ENCODE data around the gene DTNB. TPM values are rescaled to one million over a fixed set of nuclear protein-coding genes. Genes with fewer than 3 reads are reported as not detected.

The DTNB gene
- polyA plus RNA-seq, 1 donor: 5.7 TPM

- DNase-seq (ENCODE audit: low read depth): no peak
Observed at GRCh38 chr2:25387876-25388449, 285.4 kb downstream of the DTNB start.

GRCh38 chr2:25386971-25387875 is 286.2 kb downstream of the DTNB start:
- no peak for DNase-seq (ENCODE audit: low read depth)

- no peak for DNase-seq (ENCODE audit: low read depth)
Observed at GRCh38 chr2:25385910-25386309, 287.5 kb downstream of the DTNB start.

- no peak for DNase-seq (ENCODE audit: low read depth)
Observed at GRCh38 chr2:25383806-25384205, 289.6 kb downstream of the DTNB start.

GRCh38 chr2:25381502-25381901 is 291.9 kb downstream of the DTNB start:
- no peak for DNase-seq (ENCODE audit: low read depth)

- no peak for DNase-seq (ENCODE audit: low read depth)
Observed at GRCh38 chr2:25380586-25381375, 292.6 kb downstream of the DTNB start.

GRCh38 chr2:25380023-25380422 is 293.4 kb downstream of the DTNB start:
- no peak for DNase-seq (ENCODE audit: low read depth)

GRCh38 chr2:25379535-25379934 is 293.8 kb downstream of the DTNB start:
- no peak for DNase-seq (ENCODE audit: low read depth)

GRCh38 chr2:25378731-25379490 is 294.5 kb downstream of the DTNB start:
- no peak for DNase-seq (ENCODE audit: low read depth)

- DNase-seq (ENCODE audit: low read depth): no peak
Observed at GRCh38 chr2:25377822-25378421, 295.5 kb downstream of the DTNB start.

GRCh38 chr2:25376750-25377621 is 296.4 kb downstream of the DTNB start:
- peak; percentile 50 for DNase-seq (ENCODE audit: low read depth)

GRCh38 chr2:25375989-25376545 is 297.3 kb downstream of the DTNB start:
- DNase-seq (ENCODE audit: low read depth): no peak

GRCh38 chr2:25375371-25375988 is 297.9 kb downstream of the DTNB start:
- no peak for DNase-seq (ENCODE audit: low read depth)

- DNase-seq (ENCODE audit: low read depth): no peak
Observed at GRCh38 chr2:25374827-25375226, 298.6 kb downstream of the DTNB start.

GRCh38 chr2:25374411-25374810 is 299.0 kb downstream of the DTNB start:
- DNase-seq (ENCODE audit: low read depth): no peak

GRCh38 chr2:25373269-25373981 is 300.0 kb downstream of the DTNB start:
- no peak for DNase-seq (ENCODE audit: low read depth)

- no peak for DNase-seq (ENCODE audit: low read depth)
Observed at GRCh38 chr2:25372405-25373268, 300.7 kb downstream of the DTNB start.
